Suprapubic skin (tissue), 4 donors: Measurements from ENCODE around the gene IFT52.

Experiments
- EP300 ChIP-seq: sonication (generic); formaldehyde crosslinking; IDR thresholded peaks from one replicate; pipeline ENCODE4 v1.6.1; 2017; ENCODE audit warnings: antibody characterized with exemption
- POLR2A ChIP-seq, 2 donors: fragments of 450-650 bp; IDR thresholded peaks; one replicate each; pipeline ENCODE4 v1.6.1; 2017; ENCODE audit warnings: antibody characterized with exemption in 2 of 2, mild to moderate bottlenecking in 2 of 2, moderate library complexity in 2 of 2
- POLR2AphosphoS5 ChIP-seq, 3 donors: sonication (generic); formaldehyde crosslinking; IDR thresholded peaks; one replicate each; pipeline ENCODE4 v1.6.1; 2017; ENCODE audit warnings: antibody characterized with exemption in 3 of 3
- TF ChIP-seq, protein P1 (sequence below), 2 donors: fragments of 200-600 bp in 1 of 2; fragments of 450-650 bp in 1 of 2; sonication (generic) in 1 of 2; IDR thresholded peaks; one replicate each; pipeline ENCODE4 v1.5.1; 2016 to 2019; ENCODE audit warnings: antibody characterized with exemption in 2 of 2, mild to moderate bottlenecking in 1 of 2, moderate library complexity in 1 of 2

- TF ChIP-seq, protein P1, sequence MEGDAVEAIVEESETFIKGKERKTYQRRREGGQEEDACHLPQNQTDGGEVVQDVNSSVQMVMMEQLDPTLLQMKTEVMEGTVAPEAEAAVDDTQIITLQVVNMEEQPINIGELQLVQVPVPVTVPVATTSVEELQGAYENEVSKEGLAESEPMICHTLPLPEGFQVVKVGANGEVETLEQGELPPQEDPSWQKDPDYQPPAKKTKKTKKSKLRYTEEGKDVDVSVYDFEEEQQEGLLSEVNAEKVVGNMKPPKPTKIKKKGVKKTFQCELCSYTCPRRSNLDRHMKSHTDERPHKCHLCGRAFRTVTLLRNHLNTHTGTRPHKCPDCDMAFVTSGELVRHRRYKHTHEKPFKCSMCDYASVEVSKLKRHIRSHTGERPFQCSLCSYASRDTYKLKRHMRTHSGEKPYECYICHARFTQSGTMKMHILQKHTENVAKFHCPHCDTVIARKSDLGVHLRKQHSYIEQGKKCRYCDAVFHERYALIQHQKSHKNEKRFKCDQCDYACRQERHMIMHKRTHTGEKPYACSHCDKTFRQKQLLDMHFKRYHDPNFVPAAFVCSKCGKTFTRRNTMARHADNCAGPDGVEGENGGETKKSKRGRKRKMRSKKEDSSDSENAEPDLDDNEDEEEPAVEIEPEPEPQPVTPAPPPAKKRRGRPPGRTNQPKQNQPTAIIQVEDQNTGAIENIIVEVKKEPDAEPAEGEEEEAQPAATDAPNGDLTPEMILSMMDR (IDR thresholded peaks at IDR 0.05) = no peak
- TF ChIP-seq POLR2A (IDR thresholded peaks at IDR 0.05) (no peak), POLR2AphosphoS5 (IDR thresholded peaks at IDR 0.05) (no peak), EP300 (no peak)
These were observed 91.7 kb downstream of the IFT52 start for GRCh38 chr20:43682446-43682845.
